HCT116 (cell line): ENCODE measurements around the gene LRP1. TPM values are rescaled to one million over a fixed set of nuclear protein-coding genes. Genes with fewer than 3 reads are reported as not detected.

Experiments
- ATAC-seq: fragments of 200-7000 bp; cut with Tn5 transposase; 2 replicates; pipeline ENCODE4 v1.9.1; 2020; ENCODE audit warnings: mild to moderate bottlenecking, moderate library complexity
- BruUV-seq: library from RNA; stranded (reverse); fragments of 400-500 nt; replicated peaks from 2 replicates; lab custom pipeline; 2021; lab: Mats Ljungman, UMichigan
- CTCF ChIA-PET: fragments of 300-600 bp; sonication (Branson Sonifier 250); formaldehyde crosslinking; loops from one replicate; lab custom pipeline; 2021; ENCODE audit warnings: antibody characterized with exemption; lab: Charles Lee
- POLR2A ChIA-PET: fragments of 300-600, 350-600 bp; sonication (Branson Sonifier 250); formaldehyde crosslinking; loops from one replicate; lab custom pipeline; 2021; ENCODE audit warnings: antibody characterized with exemption; lab: Charles Lee
- RAD21 ChIA-PET, 2 experiments: fragments of 300-600 bp; sonication (Branson Sonifier 250); formaldehyde crosslinking; loops; one replicate each; lab custom pipeline; 2023; ENCODE audit warnings: low total read pairs in 2 of 2; ENCODE audit not compliant: uncharacterized antibody in 2 of 2, unreplicated experiment in 2 of 2, low non-redundant PET in 1 of 2; lab: Charles Lee
- DNase-seq: peaks from one replicate; pipeline ENCODE4 v3.0.0-alpha.2; 2010; ENCODE audit warnings: low read depth, low spot score
- H2AFZ ChIP-seq: fragments of 200-600 bp; shearing (Covaris generic), sonication (generic); 2 replicates; pipeline ENCODE4 v1.6.1; 2017; ENCODE audit warnings: low read depth, mixed run types, mixed read lengths, antibody characterized with exemption, low read length; ENCODE audit not compliant: poor library complexity, severe bottlenecking
- H3K27ac ChIP-seq: 2 replicates; pipeline ENCODE4 v1.5.1; 2012; ENCODE audit warnings: low read depth, low read length
- H3K27me3 ChIP-seq: fragments of 200-600 bp; sonication (generic); 2 replicates; pipeline ENCODE4 v1.6.1; 2016; ENCODE audit warnings: mixed run types, low read length, mixed read lengths; ENCODE audit not compliant: insufficient read depth
- H3K36me3 ChIP-seq, 2 experiments: fragments of 200-500 bp in 1 of 2; fragments of 200-600 bp in 1 of 2; sonication (Bioruptor generic) in 1 of 2; sonication (generic) in 1 of 2; 2 replicates each; pipeline versions ENCODE4 v1.5.1 to v1.6.1; 2014 to 2016; ENCODE audit warnings: low read length in 2 of 2, inconsistent platforms in 1 of 2, mixed read lengths in 1 of 2, mixed run types in 1 of 2; ENCODE audit not compliant: insufficient read depth in 2 of 2, control insufficient read depth in 1 of 2
- H3K4me1 ChIP-seq, 2 experiments: fragments of 200-600 bp in 1 of 2; sonication (generic) in 1 of 2; 2 replicates each; pipeline versions ENCODE4 v1.5.1 to v1.6.1; 2012 to 2017; ENCODE audit warnings: low read length in 2 of 2, inconsistent platforms in 1 of 2, mild to moderate bottlenecking in 1 of 2, mixed read lengths in 1 of 2, mixed run types in 1 of 2, moderate library complexity in 1 of 2; ENCODE audit not compliant: insufficient read depth in 2 of 2, control insufficient read depth in 1 of 2
- H3K4me2 ChIP-seq: fragments of 200-600 bp; sonication (generic); 2 replicates; pipeline ENCODE4 v1.6.1; 2017; ENCODE audit warnings: mixed run types, low read length, mixed read lengths
- H3K4me3 ChIP-seq, 2 experiments: fragments of 200-600 bp in 1 of 2; sonication (generic) in 1 of 2; replicated peaks in 1 of 2; 2 replicates each; pipeline ENCODE4 v1.5.1; 2011 to 2016; ENCODE audit warnings: low read length in 2 of 2, control low read depth in 1 of 2, low read depth in 1 of 2, mild to moderate bottlenecking in 1 of 2, mixed read lengths in 1 of 2, mixed run types in 1 of 2
- H3K79me2 ChIP-seq: fragments of 200-600 bp; sonication (generic); 2 replicates; pipeline ENCODE4 v1.6.1; 2017; ENCODE audit warnings: mild to moderate bottlenecking, mixed run types, low read length, moderate library complexity, mixed read lengths; ENCODE audit not compliant: insufficient read depth
- H3K9ac ChIP-seq: fragments of 200-600 bp; sonication (generic); 2 replicates; pipeline ENCODE4 v1.6.1; 2016; ENCODE audit warnings: low read length, mixed read lengths
- H3K9me2 ChIP-seq: fragments of 200-600 bp; sonication (generic), shearing (Covaris generic); 2 replicates; pipeline ENCODE4 v1.6.1; 2017; ENCODE audit warnings: mixed run types, mild to moderate bottlenecking, moderate library complexity; ENCODE audit not compliant: insufficient read depth
- H3K9me3 ChIP-seq, 2 experiments: fragments of 200-500 bp in 1 of 2; fragments of 200-600 bp in 1 of 2; sonication (Bioruptor generic) in 1 of 2; sonication (generic) in 1 of 2; 2 replicates each; pipeline ENCODE4 v1.6.1; 2014 to 2017; ENCODE audit warnings: low read length in 2 of 2, mixed read lengths in 2 of 2, inconsistent platforms in 1 of 2, low read depth in 1 of 2, mild to moderate bottlenecking in 1 of 2, mixed run types in 1 of 2, moderate library complexity in 1 of 2; ENCODE audit not compliant: control insufficient read depth in 1 of 2, insufficient read depth in 1 of 2
- H4K20me1 ChIP-seq: fragments of 200-600 bp; sonication (generic), shearing (Covaris generic); 2 replicates; pipeline ENCODE4 v1.6.1; 2017; ENCODE audit warnings: mixed run types, mild to moderate bottlenecking, moderate library complexity; ENCODE audit not compliant: insufficient read depth
- ATF3 ChIP-seq: IDR thresholded peaks from 2 replicates; pipeline ENCODE4 v1.6.1; 2012
- CBX3 ChIP-seq: IDR thresholded peaks from 2 replicates; pipeline ENCODE4 v1.6.1; 2012; ENCODE audit warnings: low read depth
- CEBPB ChIP-seq: IDR thresholded peaks from 2 replicates; pipeline ENCODE4 v1.6.1; 2012; ENCODE audit warnings: low read depth
- ELF1 ChIP-seq: IDR thresholded peaks from 2 replicates; pipeline ENCODE4 v1.6.1; 2012; ENCODE audit warnings: low read depth, borderline replicate concordance
- FOSL1 ChIP-seq: IDR thresholded peaks from 2 replicates; pipeline ENCODE4 v1.6.1; 2012; ENCODE audit warnings: low read depth
- POLR2A ChIP-seq: IDR thresholded peaks from 2 replicates; pipeline ENCODE4 v1.7.0; 2011; ENCODE audit warnings: borderline replicate concordance; ENCODE audit not compliant: insufficient read depth, insufficient read length; ENCODE audit errors: extremely low read depth
- POLR2AphosphoS5 ChIP-seq: IDR thresholded peaks from 2 replicates; pipeline ENCODE4 v1.6.1; 2011; ENCODE audit warnings: mild to moderate bottlenecking, low read depth, low read length, moderate library complexity
- RAD21 ChIP-seq: IDR thresholded peaks from 2 replicates; pipeline ENCODE4 v1.6.1; 2012; ENCODE audit warnings: low read depth, mild to moderate bottlenecking
- SP1 ChIP-seq: IDR thresholded peaks from 2 replicates; pipeline ENCODE4 v1.6.1; 2012; ENCODE audit warnings: low read depth
- SRF ChIP-seq: IDR thresholded peaks from 2 replicates; pipeline ENCODE4 v1.6.1; 2012; ENCODE audit warnings: low read depth
- YY1 ChIP-seq: IDR thresholded peaks from 2 replicates; pipeline ENCODE4 v1.6.1; 2011; ENCODE audit warnings: low read length, low read depth, moderate library complexity, mild to moderate bottlenecking; ENCODE audit not compliant: insufficient replicate concordance; ENCODE audit errors: extremely low read depth
- ZNF274 ChIP-seq: fragments of 200-500 bp; sonication (Bioruptor generic); IDR thresholded peaks from 2 replicates; pipeline ENCODE4 v1.6.1; 2014; ENCODE audit warnings: mild to moderate bottlenecking, low read depth, low read length, inconsistent platforms
- intact Hi-C: fragments of 100-400 bp; cut with micrococcal nuclease; formaldehyde crosslinking; loops from 2 replicates; pipeline ENCODE4 v1.10.0; 2022
- total RNA-seq: library from RNA; stranded (reverse); gene quantifications from one replicate; pipeline ENCODE4 v1.2.1, GENCODE V29; 2021; ENCODE audit not compliant: unreplicated experiment
- TF ChIP-seq, protein P1 (sequence below): IDR thresholded peaks from 2 replicates; pipeline ENCODE4 v1.6.1; 2012; ENCODE audit warnings: low read depth
- TF ChIP-seq, protein P2 (sequence below): IDR thresholded peaks from 2 replicates; pipeline ENCODE4 v1.6.1; 2012
- TF ChIP-seq, protein P3 (sequence below): IDR thresholded peaks from 2 replicates; pipeline ENCODE4 v1.6.1; 2011; ENCODE audit warnings: mild to moderate bottlenecking, low read length, moderate library complexity; ENCODE audit not compliant: insufficient replicate concordance; ENCODE audit errors: extremely low read depth

LRP1 gene
- total RNA-seq, 1 experiment from 2014 or later, result 12.0 TPM

DNA sequence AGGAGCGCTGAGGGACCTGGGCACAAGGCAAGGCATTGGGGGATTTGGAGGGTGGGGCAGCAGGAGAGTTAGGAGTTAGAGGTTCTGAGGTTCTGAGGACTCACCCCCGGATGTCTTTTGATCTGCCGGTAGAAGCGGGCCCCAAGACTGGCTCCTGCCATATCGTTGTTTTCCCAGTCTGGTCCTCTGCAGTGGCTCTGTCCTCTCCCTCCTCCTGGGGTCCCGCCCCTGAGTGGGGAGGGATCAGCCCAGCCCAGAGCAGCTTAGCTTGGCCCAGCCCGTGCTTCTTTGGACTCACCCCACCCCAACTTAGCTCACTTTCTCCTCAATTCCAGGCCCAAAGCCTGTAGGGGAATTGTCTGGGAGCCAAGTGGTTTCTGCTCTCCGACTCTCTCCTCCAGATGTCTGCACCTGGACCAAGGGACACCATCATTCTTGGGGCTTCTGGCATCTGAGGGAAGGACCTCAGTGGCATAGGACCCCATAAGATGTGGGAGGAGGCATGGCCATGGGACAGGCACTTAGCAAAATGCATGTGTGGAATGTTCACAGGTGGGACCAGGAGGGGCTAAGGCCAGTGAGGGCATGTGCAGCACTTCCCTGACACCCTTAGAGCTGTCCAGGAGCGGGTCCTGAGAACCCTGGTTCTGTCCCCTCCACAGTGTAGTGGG lies 108.8 kb downstream of the LRP1 start:
- TF ChIP-seq FOSL1 (no peak), POLR2AphosphoS5 (no peak; the same call in 1 of the 2 replicates), CBX3 (no peak), ZNF274 (no peak)
- H3K4me2 ChIP-seq, result no peak overlapping the region
- no peak overlapping the region for H3K4me3 ChIP-seq
- POLR2A ChIA-PET, result no interaction called here
- intact Hi-C loops, result no loop called here
- RAD21 ChIA-PET, result no interaction called here
- H2AFZ ChIP-seq, result no peak overlapping the region
- H3K27ac ChIP-seq, result no peak overlapping the region
- no peaks in the 10 kb centered on the region for H3K9me2 ChIP-seq
- H3K9ac ChIP-seq, result no peak overlapping the region
- no peak for DNase-seq
- no TSS peak for BruUV-seq
- no peaks in the 10 kb centered on the region for H3K9me3 ChIP-seq
- no peaks in the 10 kb centered on the region for H4K20me1 ChIP-seq
- H3K27me3 ChIP-seq, result peaks cover 4% of the 10 kb centered on the region; the same call in 1 of the 2 replicates
- CTCF ChIA-PET, result no interaction called here
- H3K36me3 ChIP-seq, result peaks cover 13 to 22% of the 10 kb centered on the region in 2 experiments
- ATAC-seq, result no peak
- H3K4me1 ChIP-seq, result peaks cover 20 to 24% of the 10 kb centered on the region in 2 experiments
- peaks cover 5% of the 10 kb centered on the region; the same call in 1 of the 2 replicates for H3K79me2 ChIP-seq

DNA sequence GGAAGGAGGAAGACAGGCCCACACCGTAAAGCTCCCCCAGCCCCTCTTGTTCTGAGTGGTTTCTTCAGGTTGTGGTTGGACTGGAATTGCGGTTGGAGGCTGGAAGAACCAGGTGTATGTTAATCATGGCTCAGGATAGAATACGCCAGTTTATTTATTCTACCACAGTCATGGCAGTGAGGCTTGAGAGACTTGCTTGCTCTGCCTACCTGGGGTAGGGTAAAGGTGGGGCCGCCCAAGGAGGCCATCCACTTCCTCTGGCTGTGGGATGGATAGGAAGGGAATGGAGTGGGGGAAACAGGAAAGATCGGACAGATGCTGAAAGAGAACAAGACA lies 109.3 kb downstream of the LRP1 start:
- Histone ChIP-seq H3K9ac (no peak overlapping the region), H3K36me3 (peaks cover 10 to 16% of the 10 kb centered on the region in 2 experiments), H3K27me3 (peaks cover 4% of the 10 kb centered on the region; the same call in 1 of the 2 replicates), H3K9me3 (no peaks in the 10 kb centered on the region), H3K9me2 (no peaks in the 10 kb centered on the region), H4K20me1 (no peaks in the 10 kb centered on the region), H2AFZ (no peak overlapping the region), H3K4me1 (peaks cover 20 to 28% of the 10 kb centered on the region in 2 experiments), H3K4me2 (no peak overlapping the region), H3K27ac (no peak overlapping the region), H3K79me2 (no peaks in the 10 kb centered on the region; the same call in 1 of the 2 replicates), H3K4me3 (no peak overlapping the region)
- intact Hi-C loops, result no loop called here
- ATAC-seq (no peak), DNase-seq (no peak)
- RAD21 ChIA-PET, result no interaction called here
- CTCF ChIA-PET, result interaction anchor here (2.1 kb wide), 1 partner anchor 8 kb away, joined by 26 read pairs; the partner anchor contains the start of gene SHMT2
- POLR2A ChIA-PET, result interaction anchor here (3.5 kb wide), 1 partner anchor 8 kb away, joined by 16 read pairs; the partner anchor contains the start of gene SHMT2
- BruUV-seq, result no TSS peak
- TF ChIP-seq SRF (no peak), POLR2A (no peak), YY1 (no peak), ELF1 (no peak), ATF3 (no peak), CEBPB (no peak), RAD21 (no peak), CBX3 (no peak), SP1 (no peak)
- TF ChIP-seq, protein P1, sequence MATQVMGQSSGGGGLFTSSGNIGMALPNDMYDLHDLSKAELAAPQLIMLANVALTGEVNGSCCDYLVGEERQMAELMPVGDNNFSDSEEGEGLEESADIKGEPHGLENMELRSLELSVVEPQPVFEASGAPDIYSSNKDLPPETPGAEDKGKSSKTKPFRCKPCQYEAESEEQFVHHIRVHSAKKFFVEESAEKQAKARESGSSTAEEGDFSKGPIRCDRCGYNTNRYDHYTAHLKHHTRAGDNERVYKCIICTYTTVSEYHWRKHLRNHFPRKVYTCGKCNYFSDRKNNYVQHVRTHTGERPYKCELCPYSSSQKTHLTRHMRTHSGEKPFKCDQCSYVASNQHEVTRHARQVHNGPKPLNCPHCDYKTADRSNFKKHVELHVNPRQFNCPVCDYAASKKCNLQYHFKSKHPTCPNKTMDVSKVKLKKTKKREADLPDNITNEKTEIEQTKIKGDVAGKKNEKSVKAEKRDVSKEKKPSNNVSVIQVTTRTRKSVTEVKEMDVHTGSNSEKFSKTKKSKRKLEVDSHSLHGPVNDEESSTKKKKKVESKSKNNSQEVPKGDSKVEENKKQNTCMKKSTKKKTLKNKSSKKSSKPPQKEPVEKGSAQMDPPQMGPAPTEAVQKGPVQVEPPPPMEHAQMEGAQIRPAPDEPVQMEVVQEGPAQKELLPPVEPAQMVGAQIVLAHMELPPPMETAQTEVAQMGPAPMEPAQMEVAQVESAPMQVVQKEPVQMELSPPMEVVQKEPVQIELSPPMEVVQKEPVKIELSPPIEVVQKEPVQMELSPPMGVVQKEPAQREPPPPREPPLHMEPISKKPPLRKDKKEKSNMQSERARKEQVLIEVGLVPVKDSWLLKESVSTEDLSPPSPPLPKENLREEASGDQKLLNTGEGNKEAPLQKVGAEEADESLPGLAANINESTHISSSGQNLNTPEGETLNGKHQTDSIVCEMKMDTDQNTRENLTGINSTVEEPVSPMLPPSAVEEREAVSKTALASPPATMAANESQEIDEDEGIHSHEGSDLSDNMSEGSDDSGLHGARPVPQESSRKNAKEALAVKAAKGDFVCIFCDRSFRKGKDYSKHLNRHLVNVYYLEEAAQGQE, result no peak
- TF ChIP-seq, protein P2, sequence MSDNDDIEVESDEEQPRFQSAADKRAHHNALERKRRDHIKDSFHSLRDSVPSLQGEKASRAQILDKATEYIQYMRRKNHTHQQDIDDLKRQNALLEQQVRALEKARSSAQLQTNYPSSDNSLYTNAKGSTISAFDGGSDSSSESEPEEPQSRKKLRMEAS, result no peak
- TF ChIP-seq, protein P3, sequence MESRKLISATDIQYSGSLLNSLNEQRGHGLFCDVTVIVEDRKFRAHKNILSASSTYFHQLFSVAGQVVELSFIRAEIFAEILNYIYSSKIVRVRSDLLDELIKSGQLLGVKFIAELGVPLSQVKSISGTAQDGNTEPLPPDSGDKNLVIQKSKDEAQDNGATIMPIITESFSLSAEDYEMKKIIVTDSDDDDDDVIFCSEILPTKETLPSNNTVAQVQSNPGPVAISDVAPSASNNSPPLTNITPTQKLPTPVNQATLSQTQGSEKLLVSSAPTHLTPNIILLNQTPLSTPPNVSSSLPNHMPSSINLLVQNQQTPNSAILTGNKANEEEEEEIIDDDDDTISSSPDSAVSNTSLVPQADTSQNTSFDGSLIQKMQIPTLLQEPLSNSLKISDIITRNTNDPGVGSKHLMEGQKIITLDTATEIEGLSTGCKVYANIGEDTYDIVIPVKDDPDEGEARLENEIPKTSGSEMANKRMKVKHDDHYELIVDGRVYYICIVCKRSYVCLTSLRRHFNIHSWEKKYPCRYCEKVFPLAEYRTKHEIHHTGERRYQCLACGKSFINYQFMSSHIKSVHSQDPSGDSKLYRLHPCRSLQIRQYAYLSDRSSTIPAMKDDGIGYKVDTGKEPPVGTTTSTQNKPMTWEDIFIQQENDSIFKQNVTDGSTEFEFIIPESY, result no peak
